SU-DHL-6 (cell line): Measurements from ENCODE around the gene TNS1.

ENCODE experiments used
- H2AFZ ChIP-seq: fragments of 200-600 bp; sonication (generic); 2 replicates; pipeline ENCODE4 v1.6.1; 2014; ENCODE audit warnings: low read depth, mild to moderate bottlenecking, moderate library complexity, mixed read lengths, antibody characterized with exemption, low read length; ENCODE audit not compliant: severe bottlenecking
- H3F3A ChIP-seq: fragments of 200-600 bp; shearing (Covaris generic); 2 replicates; pipeline ENCODE4 v1.6.0; 2016; ENCODE audit warnings: antibody characterized with exemption, mild to moderate bottlenecking; ENCODE audit not compliant: insufficient read depth
- H3K27ac ChIP-seq: fragments of 200-600 bp; sonication (generic); 2 replicates; pipeline ENCODE4 v1.5.1; 2016; ENCODE audit warnings: low read depth, mild to moderate bottlenecking, low read length, moderate library complexity, mixed read lengths
- H3K27me3 ChIP-seq: fragments of 200-600 bp; sonication (generic), shearing (Covaris generic); 2 replicates; pipeline ENCODE4 v1.6.0; 2014; ENCODE audit warnings: mild to moderate bottlenecking, low read length
- H3K36me3 ChIP-seq: fragments of 200-600 bp; sonication (generic); 2 replicates; pipeline ENCODE4 v1.6.1; 2014; ENCODE audit warnings: mild to moderate bottlenecking, low read length, mixed read lengths
- H3K4me2 ChIP-seq: fragments of 300-600, 200-600 bp; shearing (Covaris generic), sonication (generic); 2 replicates; pipeline ENCODE4 v1.6.0; 2014; ENCODE audit warnings: low read length, low read depth, mild to moderate bottlenecking; ENCODE audit not compliant: poor library complexity, severe bottlenecking
- H3K4me3 ChIP-seq: fragments of 200-600 bp; sonication (generic); 2 replicates; pipeline ENCODE4 v1.5.1; 2014; ENCODE audit warnings: antibody characterized with exemption, low read length, mild to moderate bottlenecking, mixed read lengths; ENCODE audit not compliant: insufficient read depth, poor library complexity, severe bottlenecking
- H3K79me2 ChIP-seq: fragments of 200-600 bp; sonication (generic); 2 replicates; pipeline ENCODE4 v1.6.1; 2014; ENCODE audit warnings: mild to moderate bottlenecking, low read length, moderate library complexity; ENCODE audit not compliant: insufficient read depth
- H3K9ac ChIP-seq: fragments of 200-600 bp; sonication (generic); 2 replicates; pipeline ENCODE4 v1.7.0; 2014; ENCODE audit warnings: mild to moderate bottlenecking, low read length
- H3K9me2 ChIP-seq: fragments of 200-600 bp; sonication (generic); replicated peaks from 2 replicates; pipeline ENCODE4 v1.6.1; 2014; ENCODE audit warnings: low read length; ENCODE audit not compliant: insufficient read depth
- H3K9me3 ChIP-seq: fragments of 200-600 bp; sonication (generic); 2 replicates; pipeline ENCODE4 v1.6.1; 2014; ENCODE audit warnings: low read length, mixed read lengths; ENCODE audit not compliant: insufficient read depth
- H4K20me1 ChIP-seq: fragments of 200-600 bp; sonication (generic); 2 replicates; pipeline ENCODE4 v1.6.1; 2014; ENCODE audit warnings: low read depth, mild to moderate bottlenecking, antibody characterized with exemption, low read length, moderate library complexity, mixed read lengths
- CTCF ChIP-seq: fragments of 200-600 bp; sonication (generic); IDR thresholded peaks from one replicate; pipeline ENCODE4 v1.5.1; 2017; ENCODE audit warnings: antibody characterized with exemption, mild to moderate bottlenecking, low read length, moderate library complexity; ENCODE audit not compliant: insufficient read depth, poor library complexity, severe bottlenecking
- EZH2phosphoT487 ChIP-seq: fragments of 200-600 bp; sonication (generic), shearing (Covaris generic); conservative IDR thresholded peaks from 2 replicates; pipeline ENCODE4 v1.6.1; 2018; ENCODE audit warnings: mild to moderate bottlenecking, antibody characterized with exemption, low read length, moderate library complexity, mixed read lengths

The TNS1 gene

GRCh38 chr2:218009765-218010139 is 7.0 kb upstream of the TNS1 start:
- Histone ChIP-seq H3K9ac (no peak overlapping the region), H3K4me2 (no peak overlapping the region), H3K4me3 (no peak overlapping the region), H3K36me3 (no peaks in the 10 kb centered on the region), H4K20me1 (no peaks in the 10 kb centered on the region), H3F3A (no peaks in the 10 kb centered on the region), H3K9me2 (no peaks in the 10 kb centered on the region), H2AFZ (no peak overlapping the region), H3K9me3 (no peaks in the 10 kb centered on the region), H3K79me2 (no peaks in the 10 kb centered on the region), H3K27ac (no peak overlapping the region), H3K27me3 (no peaks in the 10 kb centered on the region)
- TF ChIP-seq EZH2phosphoT487 = no peak
- no peak for TF ChIP-seq CTCF

GRCh38 chr2:218009231-218009630 is 6.4 kb upstream of the TNS1 start:
- H3K27ac ChIP-seq = no peak overlapping the region
- H3K9me2 ChIP-seq = no peaks in the 10 kb centered on the region
- no peak for TF ChIP-seq EZH2phosphoT487
- no peak for TF ChIP-seq CTCF
- no peaks in the 10 kb centered on the region for H3K36me3 ChIP-seq
- no peak overlapping the region for H3K4me3 ChIP-seq
- H3K27me3 ChIP-seq = no peaks in the 10 kb centered on the region
- no peak overlapping the region for H2AFZ ChIP-seq
- no peak overlapping the region for H3K4me2 ChIP-seq
- H4K20me1 ChIP-seq = no peaks in the 10 kb centered on the region
- H3K9me3 ChIP-seq = no peaks in the 10 kb centered on the region
- H3K9ac ChIP-seq = no peak overlapping the region
- H3F3A ChIP-seq = no peaks in the 10 kb centered on the region
- no peaks in the 10 kb centered on the region for H3K79me2 ChIP-seq

GRCh38 chr2:218008060-218009040 is 5.6 kb upstream of the TNS1 start:
- no peak overlapping the region for H3K4me2 ChIP-seq

More at GRCh38 chr2:218008060-218009040, 5.6 kb upstream of the TNS1 start:
- Histone ChIP-seq H3K9me2 (no peaks in the 10 kb centered on the region), H3K79me2 (no peaks in the 10 kb centered on the region), H3K9ac (no peak overlapping the region), H2AFZ (no peak overlapping the region), H3K4me3 (no peak overlapping the region), H3F3A (no peaks in the 10 kb centered on the region), H3K9me3 (no peaks in the 10 kb centered on the region), H3K27me3 (no peaks in the 10 kb centered on the region), H3K27ac (no peak overlapping the region), H4K20me1 (no peaks in the 10 kb centered on the region), H3K36me3 (no peaks in the 10 kb centered on the region)
- no peak for TF ChIP-seq EZH2phosphoT487
- no peak for TF ChIP-seq CTCF
